CD4-positive, alpha-beta T cell (primary cell): ENCODE data around the gene GALNTL6. TPM values are rescaled to one million over a fixed set of nuclear protein-coding genes. Genes with fewer than 3 reads are reported as not detected.
"Not testable (repeated sequence)": the region's sequence is repeated elsewhere in the genome, so short reads cannot be mapped to it uniquely, and the experiment has no call there.

Experiments
- ATAC-seq: fragments of 200-7000 bp; cut with Tn5 transposase; one replicate; pipeline ENCODE4 v1.10.0; 2022; ENCODE audit warnings: mild to moderate bottlenecking; ENCODE audit not compliant: poor library complexity
- CTCF ChIA-PET: fragments of 350-600 bp; sonication (Branson Sonifier 250); formaldehyde crosslinking; loops from one replicate; lab custom pipeline; 2021; ENCODE audit warnings: antibody characterized with exemption, inconsistent platforms; lab: Charles Lee
- POLR2A ChIA-PET: fragments of 350-600 bp; sonication (Branson Sonifier 250); formaldehyde crosslinking; loops from one replicate; lab custom pipeline; 2021; ENCODE audit warnings: antibody characterized with exemption, inconsistent platforms; lab: Charles Lee
- DNase-seq, 14 experiments: peaks; one replicate each; pipeline ENCODE4 v3.0.0-alpha.2; 2013 to 2020; ENCODE audit warnings: mixed read lengths in 2 of 14
- H3K27ac ChIP-seq, 2 donors: one replicate each; pipeline versions ENCODE4 v1.5.1 to v1.7.0; 2013; ENCODE audit warnings: low read length in 2 of 2, low read depth in 1 of 2, mild to moderate bottlenecking in 1 of 2
- H3K27me3 ChIP-seq, 2 experiments: 1 replicate in 1 of 2; 2 replicates in 1 of 2; pipeline versions ENCODE4 v1.6.1 to v1.7.0; 2013; ENCODE audit warnings: low read length in 2 of 2, control low read depth in 1 of 2, mild to moderate bottlenecking in 1 of 2, moderate library complexity in 1 of 2; ENCODE audit not compliant: insufficient read depth in 2 of 2, control insufficient read depth in 1 of 2
- H3K36me3 ChIP-seq: one replicate; pipeline ENCODE4 v1.6.1; 2013; ENCODE audit warnings: low read length, control low read depth; ENCODE audit not compliant: insufficient read depth
- H3K4me1 ChIP-seq: one replicate; pipeline ENCODE4 v1.6.1; 2013; ENCODE audit warnings: low read length, control low read depth; ENCODE audit not compliant: insufficient read depth
- H3K4me3 ChIP-seq: one replicate; pipeline ENCODE4 v1.5.1; 2013; ENCODE audit warnings: mild to moderate bottlenecking, low read length, moderate library complexity
- H3K9me3 ChIP-seq, 2 experiments: 1 replicate in 1 of 2; 2 replicates in 1 of 2; pipeline versions ENCODE4 v1.6.1 to v1.7.0; 2013; ENCODE audit warnings: low read length in 2 of 2, mild to moderate bottlenecking in 2 of 2, control low read depth in 1 of 2, moderate library complexity in 1 of 2; ENCODE audit not compliant: control insufficient read depth in 1 of 2, insufficient read depth in 1 of 2
- H3K27ac Mint-ChIP-seq: one replicate; pipeline ENCODE4 v1.8.0; 2020; ENCODE audit warnings: mixed read lengths
- H3K27me3 Mint-ChIP-seq: one replicate; pipeline ENCODE4 v1.8.0; 2021; ENCODE audit warnings: mixed read lengths
- H3K36me3 Mint-ChIP-seq: one replicate; pipeline ENCODE4 v1.8.0; 2021; ENCODE audit warnings: low read depth, mixed read lengths
- H3K4me1 Mint-ChIP-seq: one replicate; pipeline ENCODE4 v1.8.0; 2021; ENCODE audit warnings: low read depth, mixed read lengths
- H3K4me3 Mint-ChIP-seq: one replicate; pipeline ENCODE4 v1.8.0; 2020; ENCODE audit warnings: mild to moderate bottlenecking, mixed read lengths
- H3K9me3 Mint-ChIP-seq: one replicate; pipeline ENCODE4 v1.8.0; 2020; ENCODE audit warnings: mixed read lengths
- CTCF ChIP-seq: fragments of 200-600 bp; IDR thresholded peaks from one replicate; pipeline ENCODE4 v1.8.0; 2022; ENCODE audit warnings: antibody characterized with exemption, mild to moderate bottlenecking
- intact Hi-C, 2 experiments: fragments of 100-400 bp; cut with DNase I in 1 of 2; cut with micrococcal nuclease in 1 of 2; formaldehyde crosslinking; loops; one replicate each; pipeline versions ENCODE4 v1.15.1 to v1.9.0; 2023 to 2025; cut with DNase I, micrococcal nuclease
- total RNA-seq, 174 experiments: library from RNA in 2 of 174; stranded (reverse) in 2 of 174; gene quantifications; one replicate each; pipeline ENCODE4 v1.2.3 and lab custom pipeline; 2021 to 2026

GALNTL6 gene
- total RNA-seq, 2 experiments from 2014 or later: not detected

- Histone ChIP-seq H3K27ac (no peak overlapping the region), H3K9me3 (no peaks in the 10 kb centered on the region), H3K36me3 (no peaks in the 10 kb centered on the region), H3K27me3 (no peaks in the 10 kb centered on the region), H3K4me3 (no peak overlapping the region), H3K4me1 (no peaks in the 10 kb centered on the region)
- ATAC-seq (no peak), DNase-seq (no peak)
- H3K27ac Mint-ChIP-seq: no peak overlapping the region
- no peak overlapping the region for H3K4me3 Mint-ChIP-seq
- POLR2A ChIA-PET: no interaction called here
- no peaks in the 10 kb centered on the region for H3K9me3 Mint-ChIP-seq
- peaks cover 28% of the 10 kb centered on the region for H3K27me3 Mint-ChIP-seq
- no peaks in the 10 kb centered on the region for H3K4me1 Mint-ChIP-seq
- CTCF ChIA-PET: no interaction called here
- intact Hi-C loops: no loop called here
- no peaks in the 10 kb centered on the region for H3K36me3 Mint-ChIP-seq
- no peak for TF ChIP-seq CTCF
These were observed 1226.7 kb downstream of the GALNTL6 start for GRCh38 chr4:173039617-173040577.

- intact Hi-C loops: no loop called here
- peaks cover 28% of the 10 kb centered on the region for H3K27me3 Mint-ChIP-seq
- Histone ChIP-seq H3K27ac (no peak overlapping the region), H3K9me3 (no peaks in the 10 kb centered on the region), H3K36me3 (no peaks in the 10 kb centered on the region), H3K4me3 (no peak overlapping the region), H3K4me1 (no peaks in the 10 kb centered on the region), H3K27me3 (no peaks in the 10 kb centered on the region)
- no peaks in the 10 kb centered on the region for H3K9me3 Mint-ChIP-seq
- ChIA-PET CTCF (no interaction called here), POLR2A (no interaction called here)
- ATAC-seq (no peak), DNase-seq (no peak)
- no peak overlapping the region for H3K4me3 Mint-ChIP-seq
- no peaks in the 10 kb centered on the region for H3K4me1 Mint-ChIP-seq
- TF ChIP-seq CTCF: no peak
- H3K27ac Mint-ChIP-seq: no peak overlapping the region
- H3K36me3 Mint-ChIP-seq: no peaks in the 10 kb centered on the region
These were observed 1228.3 kb downstream of the GALNTL6 start for GRCh38 chr4:173041482-173041881.

- H3K4me3 ChIP-seq, CTCF ChIA-PET, H3K36me3 ChIP-seq, H3K36me3 Mint-ChIP-seq, H3K4me1 ChIP-seq, POLR2A ChIA-PET, H3K9me3 Mint-ChIP-seq, H3K4me3 Mint-ChIP-seq, H3K27ac ChIP-seq, intact Hi-C loops, ATAC-seq, H3K27me3 ChIP-seq, H3K4me1 Mint-ChIP-seq, H3K27ac Mint-ChIP-seq, DNase-seq, H3K9me3 ChIP-seq: not testable (repeated sequence)
- peaks cover 28% of the 10 kb centered on the region for H3K27me3 Mint-ChIP-seq
These were observed 1228.9 kb downstream of the GALNTL6 start for GRCh38 chr4:173042139-173042538.
